ENCODE measurements around the gene KCNQ5. TPM values are rescaled to one million over a fixed set of nuclear protein-coding genes. Genes with fewer than 3 reads are reported as not detected.

The KCNQ5 gene
- total RNA-seq, 1 experiment from 2014 or later: 0.84 TPM

GRCh38 chr6:72738091-72738490 is 116.2 kb downstream of the KCNQ5 start:
- no peak for DNase-seq (ENCODE audit: extremely low read depth, low read depth)

GRCh38 chr6:72739368-72739779 is 117.5 kb downstream of the KCNQ5 start:
- DNase-seq (ENCODE audit: extremely low read depth, low read depth): no peak

GRCh38 chr6:72740135-72740534 is 118.3 kb downstream of the KCNQ5 start:
- no peak for DNase-seq (ENCODE audit: extremely low read depth, low read depth)

- DNase-seq (ENCODE audit: extremely low read depth, low read depth): no peak
Measured at GRCh38 chr6:72741083-72741482, 119.2 kb downstream of the KCNQ5 start.

GRCh38 chr6:72742001-72742673 is 120.3 kb downstream of the KCNQ5 start:
- no peak for DNase-seq (ENCODE audit: extremely low read depth, low read depth)

DNA sequence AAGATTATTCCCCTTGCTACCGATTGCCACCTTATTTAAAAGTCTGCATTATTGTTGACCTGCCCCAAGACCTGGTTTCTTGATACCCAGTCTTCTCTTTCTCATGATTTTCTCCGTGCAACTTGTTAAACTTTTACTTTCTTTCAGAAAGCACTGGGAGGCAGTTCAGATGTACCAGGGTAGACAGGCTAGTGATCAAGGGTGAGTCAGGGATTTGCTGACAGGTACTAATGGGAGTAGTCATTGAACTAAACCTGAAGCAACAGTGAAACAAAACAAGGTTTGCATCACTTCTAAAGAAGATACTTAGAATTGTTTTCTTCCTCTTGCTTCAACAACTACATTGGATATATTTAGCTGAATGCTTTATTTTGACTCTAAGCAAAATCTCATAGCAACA is 124.4 kb downstream of the KCNQ5 start:
- no peak for DNase-seq (ENCODE audit: extremely low read depth, low read depth)

GRCh38 chr6:72748759-72749158 is 126.9 kb downstream of the KCNQ5 start:
- DNase-seq (ENCODE audit: extremely low read depth, low read depth): no peak

DNA sequence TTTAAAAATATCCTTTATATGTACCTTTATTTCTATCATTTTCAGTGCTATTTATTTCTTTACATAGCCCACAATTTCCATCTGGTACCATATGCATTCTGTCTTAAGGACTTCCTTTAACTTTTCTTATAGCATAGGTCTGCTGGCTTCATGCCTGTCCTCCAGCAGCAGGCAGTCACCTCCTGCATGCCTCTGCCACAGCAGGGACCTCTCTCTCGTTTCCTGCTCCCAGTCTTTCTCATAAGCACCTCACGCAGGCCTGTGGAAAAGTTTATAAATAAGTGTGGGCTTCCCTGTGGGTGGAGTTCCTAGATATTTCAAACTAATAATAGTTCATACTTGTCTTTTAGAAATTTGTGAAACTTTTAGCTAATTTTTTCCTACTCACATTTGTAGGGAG is 133.9 kb downstream of the KCNQ5 start:
- DNase-seq (ENCODE audit: extremely low read depth, low read depth): no peak

DNA sequence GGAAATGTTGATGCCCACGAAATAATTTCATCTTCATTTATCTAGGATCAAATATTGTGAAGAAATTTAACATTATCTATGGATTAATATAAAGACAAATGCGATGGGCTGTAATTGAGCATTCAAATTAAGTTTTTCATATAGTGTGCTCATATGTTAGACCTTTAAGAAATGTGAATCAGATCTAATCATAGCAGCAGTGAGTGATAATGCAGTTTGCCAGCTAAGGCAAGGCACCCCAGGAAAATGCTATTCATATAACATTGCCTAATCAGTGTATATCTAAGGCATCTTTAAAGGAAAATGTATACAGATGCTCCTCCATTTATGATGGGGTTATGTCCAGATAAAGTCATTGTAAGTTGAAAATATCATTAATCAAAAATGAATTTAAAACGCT is 135.2 kb downstream of the KCNQ5 start:
- no peak for DNase-seq (ENCODE audit: extremely low read depth, low read depth)

DNA sequence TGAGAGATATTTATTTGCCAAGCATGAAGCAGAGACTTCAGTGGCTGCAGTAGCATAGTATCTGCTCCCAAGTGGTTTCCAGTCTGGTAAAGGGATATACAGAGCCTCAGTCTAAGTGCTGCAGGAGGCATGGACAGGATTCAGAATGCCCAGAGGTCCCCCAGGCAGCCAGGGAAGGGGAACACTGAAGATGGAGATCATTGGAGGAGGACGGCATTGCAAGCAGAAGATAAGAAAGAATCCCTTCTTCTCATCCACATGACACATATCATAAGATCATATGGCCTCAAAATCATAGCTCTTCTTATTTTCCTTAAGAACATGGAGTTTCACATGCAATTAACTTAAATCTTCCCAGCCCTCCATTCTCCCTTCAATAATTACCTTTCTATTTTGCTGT is 136.1 kb downstream of the KCNQ5 start:
- DNase-seq (ENCODE audit: extremely low read depth, low read depth): no peak

DNA sequence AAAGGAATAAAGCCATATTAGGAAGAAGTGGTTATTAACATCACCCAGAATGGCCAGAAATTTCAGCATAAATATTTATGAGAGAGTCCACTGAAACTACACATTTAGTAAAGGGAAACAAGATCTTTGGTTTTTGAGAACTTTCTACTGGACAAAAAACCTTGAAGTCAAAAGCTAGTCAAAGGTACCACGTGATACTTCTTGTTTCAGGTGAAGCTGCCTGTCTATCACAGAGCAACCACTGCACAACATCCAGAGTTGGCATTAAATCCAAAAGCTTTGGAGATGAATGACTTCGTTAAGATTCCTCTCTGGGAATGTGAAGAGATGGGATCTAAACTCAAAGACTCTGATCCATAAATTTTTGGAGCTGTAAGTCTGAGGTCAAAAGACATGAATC is 137.0 kb downstream of the KCNQ5 start:
- DNase-seq (ENCODE audit: extremely low read depth, low read depth): no peak

DNA sequence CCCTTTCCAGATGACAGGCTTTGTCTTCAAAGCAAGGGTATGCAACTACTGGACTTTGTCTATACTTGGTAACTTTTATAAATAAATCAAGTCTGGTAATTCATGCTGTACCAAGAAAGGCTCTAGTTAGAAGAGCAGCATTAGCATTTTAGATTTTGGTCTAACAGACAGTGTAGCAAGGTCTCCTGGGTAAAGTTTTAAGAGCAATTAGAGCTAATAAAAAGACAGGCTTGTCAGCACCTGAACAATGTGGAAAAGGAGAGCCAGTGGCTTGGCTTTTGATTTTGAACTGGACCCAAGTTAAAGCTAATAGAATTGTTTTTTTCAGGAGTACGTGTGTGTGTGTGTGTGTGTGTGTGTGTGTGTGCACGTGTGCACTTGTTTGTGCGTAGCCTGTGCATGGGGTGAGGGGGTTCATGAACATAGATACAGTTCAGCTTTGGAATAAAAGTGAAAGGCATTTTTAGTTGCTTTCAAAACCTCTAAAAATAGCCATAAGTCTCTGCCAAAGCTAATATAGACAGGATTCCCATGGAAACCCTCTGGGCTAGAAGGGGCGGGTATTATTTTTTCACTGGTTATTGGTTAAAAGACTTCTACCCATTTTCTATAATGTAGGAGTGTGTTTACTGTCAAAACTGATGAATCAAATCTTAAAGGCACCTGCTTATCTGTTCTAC is 138.4 kb downstream of the KCNQ5 start:
- DNase-seq (ENCODE audit: extremely low read depth, low read depth): no peak

- no peak for DNase-seq (ENCODE audit: extremely low read depth, low read depth)
Measured at GRCh38 chr6:72761761-72762160, 139.9 kb downstream of the KCNQ5 start.

DNA sequence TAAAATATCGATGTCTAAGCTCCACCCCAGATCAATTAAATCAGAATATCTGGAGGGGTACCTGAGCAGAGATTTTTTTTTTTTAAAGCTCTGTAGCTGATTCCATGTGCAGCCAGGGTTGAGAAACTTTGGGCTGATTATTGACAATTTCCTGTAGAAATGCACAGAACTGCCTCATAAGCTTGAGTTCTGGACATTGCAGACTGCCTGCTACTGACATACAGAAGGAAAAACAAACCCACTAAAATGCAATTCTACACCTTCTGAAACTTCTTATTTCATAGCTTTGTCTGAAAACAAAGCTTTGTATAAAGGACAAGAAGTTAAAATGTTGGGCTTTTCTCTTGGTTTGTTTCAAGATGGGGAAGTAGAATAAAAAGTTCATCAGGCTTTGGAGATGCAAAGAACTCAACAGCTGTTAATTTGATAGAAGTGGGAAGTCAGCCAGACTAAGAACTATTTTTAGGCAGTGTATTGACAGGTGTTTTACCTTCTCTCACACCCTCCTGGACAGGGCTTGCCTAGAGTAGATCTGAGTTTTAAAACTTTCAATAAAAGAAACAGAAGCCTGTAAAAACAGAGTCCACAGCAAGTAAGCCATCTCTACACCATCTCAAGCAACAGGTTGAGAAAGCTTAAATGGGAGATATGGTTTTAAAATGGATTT is 147.7 kb downstream of the KCNQ5 start:
- DNase-seq (ENCODE audit: extremely low read depth, low read depth): no peak

DNA sequence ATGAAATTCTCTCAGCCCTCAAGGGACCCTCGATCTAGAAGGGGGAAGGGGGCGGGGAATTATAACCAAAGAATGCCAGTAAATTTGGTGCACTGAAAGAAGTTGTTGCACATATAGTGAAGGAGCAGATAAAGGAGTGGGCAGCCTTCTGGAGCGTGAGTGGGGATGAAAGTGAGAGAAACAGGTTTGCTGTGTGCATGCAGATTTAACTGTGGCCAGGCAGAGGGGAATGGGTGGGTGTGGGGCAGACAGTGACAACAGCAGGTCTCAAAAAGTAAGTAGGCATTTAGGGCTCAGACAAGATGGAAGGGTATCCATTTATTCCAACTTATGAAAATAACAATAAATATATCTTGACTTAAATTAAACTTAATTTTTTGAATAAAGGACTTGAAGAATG is 149.1 kb downstream of the KCNQ5 start:
- DNase-seq (ENCODE audit: extremely low read depth, low read depth): no peak

DNA sequence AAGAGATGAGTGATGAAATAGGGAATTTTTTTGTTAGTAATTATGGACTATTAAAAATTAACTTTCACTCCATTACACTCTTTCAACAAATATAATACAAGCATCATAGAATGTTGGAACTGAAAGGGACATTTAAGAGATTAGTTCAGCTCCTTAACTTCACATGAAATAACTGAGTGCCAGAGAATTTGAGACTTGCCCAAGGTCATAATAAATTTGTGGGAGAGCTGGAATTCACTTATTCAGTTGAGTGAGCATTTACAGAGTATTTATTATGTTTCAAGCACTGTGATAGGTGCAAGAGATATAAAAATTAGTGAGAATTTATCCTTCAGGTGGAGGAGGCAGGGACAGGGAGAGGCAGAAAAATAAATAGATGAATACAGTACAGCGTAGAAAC is 154.6 kb downstream of the KCNQ5 start:
- no peak for DNase-seq (ENCODE audit: extremely low read depth, low read depth)

- no peak for DNase-seq (ENCODE audit: extremely low read depth, low read depth)
Measured at GRCh38 chr6:72781624-72782023, 159.8 kb downstream of the KCNQ5 start.

GRCh38 chr6:72783035-72783434 is 161.2 kb downstream of the KCNQ5 start:
- DNase-seq (ENCODE audit: extremely low read depth, low read depth): no peak

- no peak for DNase-seq (ENCODE audit: extremely low read depth, low read depth)
Measured at GRCh38 chr6:72783666-72784065, 161.8 kb downstream of the KCNQ5 start.

GRCh38 chr6:72784071-72784470 is 162.2 kb downstream of the KCNQ5 start:
- no peak for DNase-seq (ENCODE audit: extremely low read depth, low read depth)

- no peak for DNase-seq (ENCODE audit: extremely low read depth, low read depth)
Measured at GRCh38 chr6:72784581-72784980, 162.7 kb downstream of the KCNQ5 start.

DNA sequence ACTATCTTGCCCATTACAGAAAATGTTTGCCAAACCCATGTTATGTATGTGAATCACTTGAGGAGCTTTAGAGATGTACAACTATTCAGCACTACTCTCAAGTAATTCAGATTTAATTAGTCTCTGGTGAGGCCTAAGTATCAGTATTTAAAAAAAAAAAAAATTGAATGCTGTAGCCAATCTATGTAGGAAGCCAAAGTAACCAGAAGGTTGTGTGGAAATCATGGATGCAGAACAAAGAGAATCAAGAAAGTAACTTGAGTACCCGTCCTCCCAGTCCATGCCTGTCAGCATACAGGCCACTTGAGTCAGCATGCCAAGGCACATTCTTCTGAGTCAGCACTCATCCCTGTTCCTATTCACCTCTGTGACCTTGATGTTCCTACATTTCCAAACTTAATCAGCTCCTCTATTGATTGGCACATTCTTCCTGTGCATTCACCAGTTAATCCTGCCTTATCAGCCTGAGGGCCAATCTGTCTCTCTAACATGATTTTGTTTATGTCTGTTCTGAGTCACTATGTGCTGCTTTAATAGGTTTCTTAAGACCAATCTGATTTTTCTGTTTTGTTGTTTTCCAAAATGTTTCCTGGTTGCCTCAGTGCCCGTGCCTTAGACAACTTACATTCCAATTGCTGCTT is 165.6 kb downstream of the KCNQ5 start:
- DNase-seq (ENCODE audit: extremely low read depth, low read depth): no peak
